Femur (tissue), 1 donor: ENCODE measurements around the gene LRP1B.
"Not testable (repeated sequence)": the region's sequence is repeated elsewhere in the genome, so short reads cannot be mapped to it uniquely, and the experiment has no call there.

ENCODE experiments used
- DNase-seq: peaks from one replicate; pipeline ENCODE4 v3.0.0-alpha.2; 2017

The LRP1B gene

GRCh38 chr2:140734992-140735391, 1395.8 kb downstream of the LRP1B start:
- no peak for DNase-seq

- DNase-seq: no peak
Observed at GRCh38 chr2:140718999-140719398, 1411.8 kb downstream of the LRP1B start.

GRCh38 chr2:140717481-140717880, 1413.3 kb downstream of the LRP1B start:
- DNase-seq: no peak

GRCh38 chr2:140714586-140714985, 1416.2 kb downstream of the LRP1B start:
- no peak for DNase-seq

- no peak for DNase-seq
Observed at GRCh38 chr2:140711867-140712266, 1418.9 kb downstream of the LRP1B start.

- DNase-seq: no peak
Observed at GRCh38 chr2:140701726-140702125, 1429.1 kb downstream of the LRP1B start.

- no peak for DNase-seq
Observed at GRCh38 chr2:140698636-140699035, 1432.2 kb downstream of the LRP1B start.

- DNase-seq: no peak
Observed at GRCh38 chr2:140696449-140696848, 1434.4 kb downstream of the LRP1B start.

GRCh38 chr2:140695155-140695554, 1435.7 kb downstream of the LRP1B start:
- no peak for DNase-seq

- DNase-seq: no peak
Observed at GRCh38 chr2:140687825-140688224, 1443.0 kb downstream of the LRP1B start.

GRCh38 chr2:140683658-140684057, 1447.2 kb downstream of the LRP1B start:
- DNase-seq: no peak

- DNase-seq: no peak
Observed at GRCh38 chr2:140680862-140681261, 1450.0 kb downstream of the LRP1B start.

GRCh38 chr2:140679752-140680151, 1451.1 kb downstream of the LRP1B start:
- no peak for DNase-seq

- no peak for DNase-seq
Observed at GRCh38 chr2:140669911-140670310, 1460.9 kb downstream of the LRP1B start.

- no peak for DNase-seq
Observed at GRCh38 chr2:140667203-140667602, 1463.6 kb downstream of the LRP1B start.

- no peak for DNase-seq
Observed at GRCh38 chr2:140662504-140662903, 1468.3 kb downstream of the LRP1B start.

- DNase-seq: no peak
Observed at GRCh38 chr2:140658760-140659692, 1471.8 kb downstream of the LRP1B start.

GRCh38 chr2:140657657-140658056, 1473.2 kb downstream of the LRP1B start:
- DNase-seq: no peak

- DNase-seq: no peak
Observed at GRCh38 chr2:140654565-140654964, 1476.3 kb downstream of the LRP1B start.

- DNase-seq: no peak
Observed at GRCh38 chr2:140650825-140651224, 1480.0 kb downstream of the LRP1B start.

- DNase-seq: not testable (repeated sequence)
Observed at GRCh38 chr2:140650134-140650533, 1480.7 kb downstream of the LRP1B start.

- no peak for DNase-seq
Observed at GRCh38 chr2:140648393-140648792, 1482.4 kb downstream of the LRP1B start.

GRCh38 chr2:140643761-140644187, 1487.0 kb downstream of the LRP1B start:
- no peak for DNase-seq

- no peak for DNase-seq
Observed at GRCh38 chr2:140641163-140641562, 1489.7 kb downstream of the LRP1B start.

- DNase-seq: no peak
Observed at GRCh38 chr2:140639628-140640027, 1491.2 kb downstream of the LRP1B start.
